Measurements from ENCODE around the gene LRP1-AS.

DNA sequence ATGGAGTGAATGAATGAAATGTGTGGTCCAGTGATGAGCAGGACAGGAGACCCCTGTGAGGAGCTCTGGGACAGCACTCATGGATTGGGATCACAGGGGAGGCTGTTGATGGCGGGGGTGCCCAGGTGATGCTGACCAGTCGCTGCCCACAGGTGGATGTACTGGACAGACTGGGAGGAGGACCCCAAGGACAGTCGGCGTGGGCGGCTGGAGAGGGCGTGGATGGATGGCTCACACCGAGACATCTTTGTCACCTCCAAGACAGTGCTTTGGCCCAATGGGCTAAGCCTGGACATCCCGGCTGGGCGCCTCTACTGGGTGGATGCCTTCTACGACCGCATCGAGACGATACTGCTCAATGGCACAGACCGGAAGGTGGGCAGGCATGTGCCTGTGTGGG, 13.3 kb upstream of the LRP1-AS start:
- TF ChIP-seq CTCF (IDR thresholded peaks at IDR 0.05) (no peak), POLR2AphosphoS5 (IDR thresholded peaks at IDR 0.05; ENCODE audit: low read depth, low read length) (no peak), REST (IDR thresholded peaks at IDR 0.05; ENCODE audit: insufficient read depth in 1 of 2, low read depth in 2 of 2, low read length in 1 of 2) (no peak), TCF7L2 (IDR thresholded peaks at IDR 0.05; ENCODE audit: low read depth, low read length) (no peak)
